ENCODE measurements around the gene CREB3L1.

GRCh38 chr11:46366661-46367161, 89.2 kb downstream of the CREB3L1 start:
- TF ChIP-seq EZH2 (IDR thresholded peaks at IDR 0.05; ENCODE audit: low read depth, unreplicated experiment) = no peak
- TF ChIP-seq JUNB (IDR thresholded peaks at IDR 0.05; ENCODE audit: unreplicated experiment) = no peak
- TF ChIP-seq CTCF (conservative IDR thresholded peaks at IDR 0.05; ENCODE audit: low read depth in 2 of 2) = no peak
- no peak for TF ChIP-seq REST (IDR thresholded peaks at IDR 0.05; ENCODE audit: unreplicated experiment)
- no peak for TF ChIP-seq EZH2phosphoT487 (IDR thresholded peaks at IDR 0.05; ENCODE audit: unreplicated experiment)
- TF ChIP-seq POLR2AphosphoS5 (IDR thresholded peaks at IDR 0.05; ENCODE audit: low read depth) = no peak
- no peak for TF ChIP-seq CREB1 (CRISPR knock-in tag; IDR thresholded peaks at IDR 0.05; ENCODE audit: low read depth)
- TF ChIP-seq ETS1 (IDR thresholded peaks at IDR 0.05) = no peak
- TF ChIP-seq ZNF462 (CRISPR knock-in tag; IDR thresholded peaks at IDR 0.05) = no peak
- TF ChIP-seq ZNF331 (CRISPR knock-in tag; IDR thresholded peaks at IDR 0.05; ENCODE audit: low read depth) = no peak
- TF ChIP-seq NANOG (IDR thresholded peaks at IDR 0.05; ENCODE audit: borderline replicate concordance) = no peak

Measured in GM23338 (cell line).